Aortic smooth muscle cell (primary cell): ENCODE data around the gene TTLL12. TPM values are rescaled to one million over a fixed set of nuclear protein-coding genes. Genes with fewer than 3 reads are reported as not detected.

Experiments used
- total RNA-seq: library from RNA; depleted of rRNA; stranded (reverse); fragments of >200 nt; gene quantifications from 2 replicates; pipeline ENCODE4 v1.2.3, GENCODE V29; 2014

Gene TTLL12
- total RNA-seq: 13.7 and 18.0 TPM in 2 replicates

GRCh38 chr22:43186272-43187170, at the start of gene TTLL12:
TTLL12 (minus strand) TSS chr22:43187134; CDS start chr22:43187069, 65 bp downstream.

GRCh38 chr22:43151251-43152002, 35.5 kb downstream of the TTLL12 start, which contains the start of gene TSPO:
TSPO (plus strand) TSS chr22:43151559; CDS start chr22:43159239, 7,680 bp downstream.

DNA sequence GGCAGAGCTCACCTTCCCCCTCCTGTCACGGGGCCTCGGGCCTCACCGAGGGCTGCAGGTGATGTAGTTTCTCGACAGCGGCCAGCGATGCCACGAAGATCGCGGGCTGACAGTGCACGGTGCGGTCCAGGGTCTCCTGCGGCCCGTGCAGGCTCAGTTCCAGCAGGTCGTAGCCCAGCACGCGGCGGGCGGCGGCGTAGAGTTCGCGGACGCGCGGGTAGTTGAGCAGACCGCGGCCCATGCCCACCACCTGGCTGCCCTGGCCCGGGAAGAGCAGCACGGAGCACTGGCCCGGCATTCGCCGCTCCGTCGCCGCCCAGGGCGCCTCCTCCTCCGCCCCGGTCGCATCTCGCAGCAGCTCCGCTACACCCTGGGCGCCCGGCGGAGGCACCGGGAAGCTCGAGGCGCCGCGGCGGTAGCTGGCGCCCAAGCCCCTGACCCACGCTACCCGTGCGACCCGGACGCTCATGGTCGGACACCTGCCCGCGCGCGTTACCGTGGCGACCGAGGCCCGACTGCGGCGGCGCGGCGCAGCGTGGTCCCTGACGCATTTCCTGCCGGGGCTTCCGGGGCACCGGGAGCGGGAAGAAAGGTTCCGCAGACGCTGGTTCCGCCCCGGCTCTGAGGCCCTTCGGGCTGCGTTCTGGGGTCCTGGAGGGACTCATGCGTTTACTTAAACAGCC, 43.9 kb downstream of the TTLL12 start, which contains the start of gene MCAT:
Gene MCAT, minus strand, starts transcription at position 519 of the 683 bp plus-strand sequence. Its CDS starts 50 bp downstream, at position 469.

Other genes starting within 250 kb of the TTLL12 start
- gene PACSIN2, start 172.0 kb downstream of the TTLL12 start, total RNA-seq: 45.8 and 53.7 TPM in 2 replicates
- gene TTLL1, start 97.7 kb downstream of the TTLL12 start, total RNA-seq: 16.3 and 18.8 TPM in 2 replicates
- gene BIK, start 76.4 kb downstream of the TTLL12 start, total RNA-seq: not detected in 2 replicates
- 9.1 and 12.6 TPM in 2 replicates for gene MCAT, start 43.7 kb downstream of the TTLL12 start, total RNA-seq
- 284 and 299 TPM in 2 replicates for gene TSPO, start 35.6 kb downstream of the TTLL12 start, total RNA-seq
- 0.19 TPM in 1 of 2 replicates, not detected in the other for gene SCUBE1, start 156.2 kb upstream of the TTLL12 start, total RNA-seq
- not detected in 2 replicates for gene MPPED1, start 224.9 kb upstream of the TTLL12 start, total RNA-seq